ENCODE measurements around the gene EYA2.

DNA sequence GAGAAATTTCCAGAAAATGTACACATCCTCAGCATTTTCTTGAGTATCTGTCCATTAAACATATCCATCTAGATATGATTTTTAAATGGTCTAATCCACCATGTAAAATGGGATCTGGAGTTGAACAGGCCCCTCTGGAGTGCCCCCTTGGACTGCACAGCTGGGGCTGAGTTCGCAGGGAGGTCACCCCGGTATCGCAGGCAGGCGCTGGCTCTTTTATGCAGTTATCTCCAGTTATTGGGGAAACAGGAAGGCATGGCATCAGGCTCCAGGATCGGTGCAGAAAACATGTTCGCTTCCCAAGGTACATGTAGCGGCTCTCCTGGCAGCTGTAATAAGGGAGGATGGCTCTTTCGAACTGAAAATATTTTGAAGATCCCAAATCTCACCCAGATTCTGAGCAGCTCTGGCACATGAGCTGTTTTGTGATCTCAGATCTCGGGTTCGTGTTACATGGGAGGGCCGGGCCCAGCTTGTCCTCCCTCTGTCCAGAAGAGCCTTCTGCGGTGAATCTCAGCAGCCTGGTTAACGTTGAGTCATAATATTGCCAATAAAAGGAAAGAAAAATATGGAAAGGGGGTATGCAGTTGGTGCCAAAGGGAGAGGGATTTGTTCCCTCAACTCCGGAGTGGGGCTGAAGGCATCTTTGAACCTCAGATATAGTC is 167.7 kb downstream of the EYA2 start:
- TF ChIP-seq, protein P1, sequence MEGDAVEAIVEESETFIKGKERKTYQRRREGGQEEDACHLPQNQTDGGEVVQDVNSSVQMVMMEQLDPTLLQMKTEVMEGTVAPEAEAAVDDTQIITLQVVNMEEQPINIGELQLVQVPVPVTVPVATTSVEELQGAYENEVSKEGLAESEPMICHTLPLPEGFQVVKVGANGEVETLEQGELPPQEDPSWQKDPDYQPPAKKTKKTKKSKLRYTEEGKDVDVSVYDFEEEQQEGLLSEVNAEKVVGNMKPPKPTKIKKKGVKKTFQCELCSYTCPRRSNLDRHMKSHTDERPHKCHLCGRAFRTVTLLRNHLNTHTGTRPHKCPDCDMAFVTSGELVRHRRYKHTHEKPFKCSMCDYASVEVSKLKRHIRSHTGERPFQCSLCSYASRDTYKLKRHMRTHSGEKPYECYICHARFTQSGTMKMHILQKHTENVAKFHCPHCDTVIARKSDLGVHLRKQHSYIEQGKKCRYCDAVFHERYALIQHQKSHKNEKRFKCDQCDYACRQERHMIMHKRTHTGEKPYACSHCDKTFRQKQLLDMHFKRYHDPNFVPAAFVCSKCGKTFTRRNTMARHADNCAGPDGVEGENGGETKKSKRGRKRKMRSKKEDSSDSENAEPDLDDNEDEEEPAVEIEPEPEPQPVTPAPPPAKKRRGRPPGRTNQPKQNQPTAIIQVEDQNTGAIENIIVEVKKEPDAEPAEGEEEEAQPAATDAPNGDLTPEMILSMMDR (IDR thresholded peaks at IDR 0.05) = no peak
- TF ChIP-seq POLR2A (IDR thresholded peaks at IDR 0.05) = no peak
